Measurements from ENCODE around the gene DICER1. TPM values are rescaled to one million over a fixed set of nuclear protein-coding genes. Genes with fewer than 3 reads are reported as not detected.

DICER1 gene
- total RNA-seq, 1 donor from 2014 or later, result 43.6 TPM

- TF ChIP-seq CTCF (IDR thresholded peaks at IDR 0.05; ENCODE audit: insufficient read depth, low read length, poor library complexity, severe bottlenecking), result no peak
- no peak overlapping the region for H3K4me3 ChIP-seq (ENCODE audit: low read depth, low read length)
- DNase-seq (ENCODE audit: low read depth), result no peak
- H3K27me3 ChIP-seq (ENCODE audit: control insufficient read depth, insufficient read depth, low read length), result no peaks in the 10 kb centered on the region
- no peaks in the 10 kb centered on the region for H3K36me3 ChIP-seq (ENCODE audit: control insufficient read depth, insufficient read depth, low read length)
Observed at GRCh38 chr14:95189367-95190132, 32.2 kb upstream of the DICER1 start.

- no peak for TF ChIP-seq CTCF (IDR thresholded peaks at IDR 0.05; ENCODE audit: insufficient read depth, low read length, poor library complexity, severe bottlenecking)
- no peak overlapping the region for H3K4me3 ChIP-seq (ENCODE audit: low read depth, low read length)
- no peak for DNase-seq (ENCODE audit: low read depth)
- no peaks in the 10 kb centered on the region for H3K36me3 ChIP-seq (ENCODE audit: control insufficient read depth, insufficient read depth, low read length)
- no peaks in the 10 kb centered on the region for H3K27me3 ChIP-seq (ENCODE audit: control insufficient read depth, insufficient read depth, low read length)
Observed at GRCh38 chr14:95188380-95188779, 31.1 kb upstream of the DICER1 start.

DNA sequence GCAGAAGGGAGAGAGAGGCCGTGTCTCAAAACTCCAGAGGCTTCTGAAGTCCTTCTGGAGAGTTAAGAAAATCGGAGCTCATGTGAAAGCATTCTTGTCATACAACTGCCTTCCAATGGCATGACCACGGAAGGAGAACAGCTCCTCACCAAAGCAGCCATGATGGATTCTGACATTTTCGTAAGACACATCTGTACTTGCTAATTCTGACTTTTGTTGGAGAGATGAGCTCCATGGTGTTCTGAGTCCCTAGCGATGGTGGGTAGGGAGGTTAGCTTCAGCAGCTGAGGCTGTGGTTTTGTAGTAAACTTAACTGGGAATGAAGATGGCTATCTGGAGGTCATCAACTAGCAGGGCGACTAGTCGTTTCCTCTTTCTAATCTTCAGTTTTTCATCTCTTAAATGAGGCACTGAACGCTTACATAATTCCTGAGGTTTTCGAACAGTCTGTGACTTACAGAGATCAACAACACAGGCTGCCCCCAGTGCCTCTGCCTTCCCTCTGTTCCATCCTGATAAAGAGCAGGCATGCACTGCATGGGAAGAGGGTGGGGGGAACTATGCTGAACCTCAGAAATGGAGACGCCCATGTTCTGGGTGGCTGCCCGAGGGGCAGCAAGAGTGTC lies 28.6 kb upstream of the DICER1 start:
- H3K4me3 ChIP-seq (ENCODE audit: low read depth, low read length), result no peak overlapping the region
- no peak for TF ChIP-seq CTCF (IDR thresholded peaks at IDR 0.05; ENCODE audit: insufficient read depth, low read length, poor library complexity, severe bottlenecking)
- no peak for DNase-seq (ENCODE audit: low read depth)

GRCh38 chr14:95185033-95185766 lies 27.9 kb upstream of the DICER1 start:
- H3K27me3 ChIP-seq (ENCODE audit: control insufficient read depth, insufficient read depth, low read length), result no peaks in the 10 kb centered on the region
- no peaks in the 10 kb centered on the region for H3K36me3 ChIP-seq (ENCODE audit: control insufficient read depth, insufficient read depth, low read length)
- no peak for TF ChIP-seq CTCF (IDR thresholded peaks at IDR 0.05; ENCODE audit: insufficient read depth, low read length, poor library complexity, severe bottlenecking)
- H3K4me3 ChIP-seq (ENCODE audit: low read depth, low read length), result no peak overlapping the region
- DNase-seq (ENCODE audit: low read depth), result no peak

More for the DNA sequence above, 28.6 kb upstream of the DICER1 start:
- H3K27me3 ChIP-seq (ENCODE audit: control insufficient read depth, insufficient read depth, low read length), result no peaks in the 10 kb centered on the region
- H3K36me3 ChIP-seq (ENCODE audit: control insufficient read depth, insufficient read depth, low read length), result no peaks in the 10 kb centered on the region

GRCh38 chr14:95184413-95184790 lies 27.1 kb upstream of the DICER1 start:
- Histone ChIP-seq H3K36me3 (ENCODE audit: control insufficient read depth, insufficient read depth, low read length) (no peaks in the 10 kb centered on the region), H3K27me3 (ENCODE audit: control insufficient read depth, insufficient read depth, low read length) (no peaks in the 10 kb centered on the region), H3K4me3 (ENCODE audit: low read depth, low read length) (no peak overlapping the region)
- no peak for TF ChIP-seq CTCF (IDR thresholded peaks at IDR 0.05; ENCODE audit: insufficient read depth, low read length, poor library complexity, severe bottlenecking)
- DNase-seq (ENCODE audit: low read depth), result no peak
